GM23338 (cell line): ENCODE data around the gene UBASH3A. TPM values are rescaled to one million over a fixed set of nuclear protein-coding genes. Genes with fewer than 3 reads are reported as not detected.

Experiments
- ATAC-seq: fragments of 200-7000 bp; cut with Tn5 transposase; 3 replicates; pipeline ENCODE4 v1.9.1; 2020
- DNase-seq: peaks from one replicate; pipeline ENCODE4 v3.0.0-alpha.2; 2015; ENCODE audit warnings: low spot score
- H2AFZ ChIP-seq: fragments of 200-600 bp; sonication (generic); 2 replicates; pipeline ENCODE4 v1.8.0; 2016; ENCODE audit warnings: antibody characterized with exemption, mild to moderate bottlenecking, moderate library complexity
- H3F3A ChIP-seq: fragments of 200-600 bp; sonication (generic); replicated peaks from 2 replicates; pipeline ENCODE4 v1.8.0; 2017; ENCODE audit warnings: antibody characterized with exemption, mixed run types, low read depth
- H3K27ac ChIP-seq: fragments of 200-600 bp; sonication (generic); 2 replicates; pipeline ENCODE4 v1.6.1; 2016; ENCODE audit warnings: low read depth
- H3K27me3 ChIP-seq: fragments of 200-600 bp; sonication (generic); 2 replicates; pipeline ENCODE4 v1.8.0; 2016; ENCODE audit warnings: mild to moderate bottlenecking, mixed run types, moderate library complexity; ENCODE audit not compliant: insufficient read depth
- H3K36me3 ChIP-seq: fragments of 200-600 bp; sonication (generic); 2 replicates; pipeline ENCODE4 v1.8.0; 2016; ENCODE audit warnings: mild to moderate bottlenecking; ENCODE audit not compliant: insufficient read depth
- H3K4me1 ChIP-seq: fragments of 200-600 bp; sonication (generic); 2 replicates; pipeline ENCODE4 v1.8.0; 2016; ENCODE audit warnings: mild to moderate bottlenecking, moderate library complexity; ENCODE audit not compliant: insufficient read depth
- H3K4me2 ChIP-seq: fragments of 200-600 bp; sonication (generic); 2 replicates; pipeline ENCODE4 v1.7.1; 2017; ENCODE audit warnings: mixed run types
- H3K4me3 ChIP-seq: fragments of 200-600 bp; sonication (generic); 2 replicates; pipeline ENCODE4 v1.6.1; 2016; ENCODE audit warnings: mixed run types
- H3K79me2 ChIP-seq: fragments of 200-600 bp; sonication (generic); replicated peaks from 2 replicates; pipeline ENCODE4 v1.8.0; 2017; ENCODE audit warnings: mild to moderate bottlenecking; ENCODE audit not compliant: insufficient read depth
- H3K9me2 ChIP-seq: fragments of 200-600 bp; sonication (generic); 2 replicates; pipeline ENCODE4 v1.8.0; 2017; ENCODE audit not compliant: insufficient read depth
- H4K20me1 ChIP-seq: fragments of 200-600 bp; sonication (generic); replicated peaks from 2 replicates; pipeline ENCODE4 v1.8.0; 2017; ENCODE audit warnings: mild to moderate bottlenecking; ENCODE audit not compliant: insufficient read depth
- H3K27ac Mint-ChIP-seq: 2 replicates; pipeline ENCODE4 v1.8.0; 2020; ENCODE audit warnings: inconsistent platforms, mild to moderate bottlenecking, moderate library complexity, mixed read lengths
- H3K27me3 Mint-ChIP-seq: 3 replicates; pipeline ENCODE4 v1.8.0; 2022; ENCODE audit warnings: low read depth, mild to moderate bottlenecking, moderate library complexity, mixed read lengths, inconsistent platforms; ENCODE audit not compliant: insufficient read depth, poor library complexity
- H3K36me3 Mint-ChIP-seq: 3 replicates; pipeline ENCODE4 v1.8.0; 2021; ENCODE audit warnings: low read depth, mild to moderate bottlenecking, inconsistent platforms, moderate library complexity, mixed read lengths
- H3K4me1 Mint-ChIP-seq: 3 replicates; pipeline ENCODE4 v1.8.0; 2020; ENCODE audit warnings: mild to moderate bottlenecking, inconsistent platforms, mixed read lengths
- H3K4me3 Mint-ChIP-seq: 3 replicates; pipeline ENCODE4 v1.8.0; 2021; ENCODE audit warnings: moderate library complexity, mild to moderate bottlenecking, inconsistent platforms, mixed read lengths
- H3K9me3 Mint-ChIP-seq: 3 replicates; pipeline ENCODE4 v1.8.0; 2020; ENCODE audit warnings: moderate library complexity, mild to moderate bottlenecking, inconsistent platforms, mixed read lengths
- EZH2phosphoT487 ChIP-seq: fragments of 200-600 bp; sonication (generic); IDR thresholded peaks from one replicate; pipeline ENCODE4 v1.8.1; 2018; ENCODE audit warnings: antibody characterized with exemption; ENCODE audit not compliant: unreplicated experiment
- NANOG ChIP-seq: IDR thresholded peaks from 2 replicates; pipeline ENCODE4 v1.6.1; 2016; ENCODE audit warnings: antibody characterized with exemption, borderline replicate concordance
- STAT1 ChIP-seq: IDR thresholded peaks from one replicate; pipeline ENCODE4 v1.6.1; 2016; ENCODE audit warnings: antibody characterized with exemption; ENCODE audit not compliant: unreplicated experiment
- ZNF114 ChIP-seq: fragments of 250-450 bp; sonication (Bioruptor Pico); IDR thresholded peaks from 2 replicates; pipeline ENCODE4 v1.5.0; 2020; ENCODE audit warnings: mild to moderate bottlenecking, moderate library complexity
- ZNF331 ChIP-seq: fragments of 250-450 bp; sonication (Bioruptor Pico); IDR thresholded peaks from 2 replicates; pipeline ENCODE4 v1.5.0; 2020; ENCODE audit warnings: low read depth, mild to moderate bottlenecking, moderate library complexity
- polyA plus RNA-seq: library from polyadenylated mRNA; unstranded; fragments of >200 nt; fragmentation: Nextera tagmentation; extraction: Ambion mirVana; gene quantifications from 2 replicates; pipeline ENCODE4 v1.2.1, GENCODE V29; 2016
- total RNA-seq: library from RNA; depleted of rRNA; stranded (reverse); fragments of >200 nt; shearing (Covaris generic); gene quantifications from 2 replicates; pipeline ENCODE4 v1.2.3, GENCODE V29; 2014
- TF ChIP-seq, protein P1 (sequence below), 2 experiments: fragments of 200-600 bp in 1 of 2; sonication (generic) in 1 of 2; conservative IDR thresholded peaks; 2 replicates each; pipeline versions ENCODE4 v1.5.1 to v1.6.1; 2016 to 2017; ENCODE audit warnings: antibody characterized with exemption in 2 of 2, low read depth in 2 of 2, mild to moderate bottlenecking in 2 of 2, moderate library complexity in 1 of 2
- TF ChIP-seq, protein P2 (sequence below): fragments of 250-450 bp; sonication (Bioruptor Pico); IDR thresholded peaks from 2 replicates; pipeline ENCODE4 v1.5.0; 2020; ENCODE audit warnings: mild to moderate bottlenecking, moderate library complexity
- TF ChIP-seq, protein P3 (sequence below): IDR thresholded peaks from 2 replicates; pipeline ENCODE4 v1.6.1; 2016; ENCODE audit warnings: antibody characterized with exemption

Gene UBASH3A
- total and polyA plus RNA-seq, 2 experiments from 2014 or later = not detected

DNA sequence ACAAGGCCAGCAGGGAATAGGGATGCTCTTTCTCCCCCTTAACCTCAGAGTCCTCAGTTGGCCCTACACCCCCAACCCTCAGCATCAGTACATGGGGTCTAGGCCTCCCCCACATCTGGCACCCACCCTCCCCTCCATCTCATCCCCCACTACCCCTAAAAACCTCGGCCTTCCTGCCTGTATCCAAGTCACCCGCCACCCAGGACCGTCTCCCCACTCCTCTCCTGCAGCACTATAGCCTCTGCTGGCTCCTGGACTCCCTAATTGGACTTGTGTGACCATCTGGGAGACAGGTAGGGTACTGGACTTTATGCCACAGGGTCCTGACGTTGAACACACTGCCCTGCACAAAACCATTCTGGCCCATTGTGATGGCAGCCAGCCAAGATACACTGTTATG lies 86.3 kb downstream of the UBASH3A start (continued):
- TF ChIP-seq, protein P1, sequence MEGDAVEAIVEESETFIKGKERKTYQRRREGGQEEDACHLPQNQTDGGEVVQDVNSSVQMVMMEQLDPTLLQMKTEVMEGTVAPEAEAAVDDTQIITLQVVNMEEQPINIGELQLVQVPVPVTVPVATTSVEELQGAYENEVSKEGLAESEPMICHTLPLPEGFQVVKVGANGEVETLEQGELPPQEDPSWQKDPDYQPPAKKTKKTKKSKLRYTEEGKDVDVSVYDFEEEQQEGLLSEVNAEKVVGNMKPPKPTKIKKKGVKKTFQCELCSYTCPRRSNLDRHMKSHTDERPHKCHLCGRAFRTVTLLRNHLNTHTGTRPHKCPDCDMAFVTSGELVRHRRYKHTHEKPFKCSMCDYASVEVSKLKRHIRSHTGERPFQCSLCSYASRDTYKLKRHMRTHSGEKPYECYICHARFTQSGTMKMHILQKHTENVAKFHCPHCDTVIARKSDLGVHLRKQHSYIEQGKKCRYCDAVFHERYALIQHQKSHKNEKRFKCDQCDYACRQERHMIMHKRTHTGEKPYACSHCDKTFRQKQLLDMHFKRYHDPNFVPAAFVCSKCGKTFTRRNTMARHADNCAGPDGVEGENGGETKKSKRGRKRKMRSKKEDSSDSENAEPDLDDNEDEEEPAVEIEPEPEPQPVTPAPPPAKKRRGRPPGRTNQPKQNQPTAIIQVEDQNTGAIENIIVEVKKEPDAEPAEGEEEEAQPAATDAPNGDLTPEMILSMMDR (conservative IDR thresholded peaks at IDR 0.05; ENCODE audit: low read depth in 2 of 2) = no peak
- TF ChIP-seq NANOG = no peak
- TF ChIP-seq EZH2phosphoT487 = no peak
- no peak for TF ChIP-seq ZNF331

DNA sequence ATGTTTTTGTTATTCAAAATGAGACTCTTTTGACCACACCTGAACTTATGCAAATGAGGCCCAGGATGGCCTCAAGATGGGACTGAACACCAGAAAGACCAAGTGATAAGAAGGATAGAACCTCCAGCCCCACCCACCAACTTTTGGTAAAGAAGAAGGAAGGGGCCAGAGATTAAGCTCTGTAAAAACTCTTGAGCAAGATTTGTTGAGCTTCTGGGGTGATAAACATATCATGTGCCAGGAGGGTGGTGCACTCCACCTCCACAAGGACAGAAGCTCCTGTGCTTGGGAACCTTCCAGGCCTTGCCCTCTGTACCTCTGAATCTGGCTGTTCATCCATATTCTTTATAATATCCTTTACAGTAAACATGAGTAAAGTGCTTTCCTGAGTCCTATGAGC lies 87.0 kb downstream of the UBASH3A start:
- Mint-ChIP-seq H3K4me3 (no peak overlapping the region), H3K27me3 (peaks cover 12% of the 10 kb centered on the region), H3K9me3 (no peaks in the 10 kb centered on the region), H3K27ac (no peak overlapping the region), H3K36me3 (no peaks in the 10 kb centered on the region), H3K4me1 (peaks cover 12% of the 10 kb centered on the region)
- Histone ChIP-seq H3K27ac (no peak overlapping the region), H3K79me2 (no peaks in the 10 kb centered on the region), H3K4me2 (no peak overlapping the region), H3K9me2 (peaks cover 19% of the 10 kb centered on the region; the same call in 1 of the 2 replicates), H3K4me1 (no peaks in the 10 kb centered on the region; the same call in 1 of the 2 replicates), H3K36me3 (no peaks in the 10 kb centered on the region), H4K20me1 (no peaks in the 10 kb centered on the region), H3F3A (0 out of 2 replicates have a peak, but pooled peaks cover 6% of the 10 kb centered on the region), H3K27me3 (no peaks in the 10 kb centered on the region), H3K4me3 (no peak overlapping the region), H2AFZ (no peak overlapping the region)
- ATAC-seq (no peak), DNase-seq (no peak)
- TF ChIP-seq STAT1 (no peak), NANOG (no peak), ZNF114 (CRISPR knock-in tag) (no peak)
- TF ChIP-seq, protein P2, sequence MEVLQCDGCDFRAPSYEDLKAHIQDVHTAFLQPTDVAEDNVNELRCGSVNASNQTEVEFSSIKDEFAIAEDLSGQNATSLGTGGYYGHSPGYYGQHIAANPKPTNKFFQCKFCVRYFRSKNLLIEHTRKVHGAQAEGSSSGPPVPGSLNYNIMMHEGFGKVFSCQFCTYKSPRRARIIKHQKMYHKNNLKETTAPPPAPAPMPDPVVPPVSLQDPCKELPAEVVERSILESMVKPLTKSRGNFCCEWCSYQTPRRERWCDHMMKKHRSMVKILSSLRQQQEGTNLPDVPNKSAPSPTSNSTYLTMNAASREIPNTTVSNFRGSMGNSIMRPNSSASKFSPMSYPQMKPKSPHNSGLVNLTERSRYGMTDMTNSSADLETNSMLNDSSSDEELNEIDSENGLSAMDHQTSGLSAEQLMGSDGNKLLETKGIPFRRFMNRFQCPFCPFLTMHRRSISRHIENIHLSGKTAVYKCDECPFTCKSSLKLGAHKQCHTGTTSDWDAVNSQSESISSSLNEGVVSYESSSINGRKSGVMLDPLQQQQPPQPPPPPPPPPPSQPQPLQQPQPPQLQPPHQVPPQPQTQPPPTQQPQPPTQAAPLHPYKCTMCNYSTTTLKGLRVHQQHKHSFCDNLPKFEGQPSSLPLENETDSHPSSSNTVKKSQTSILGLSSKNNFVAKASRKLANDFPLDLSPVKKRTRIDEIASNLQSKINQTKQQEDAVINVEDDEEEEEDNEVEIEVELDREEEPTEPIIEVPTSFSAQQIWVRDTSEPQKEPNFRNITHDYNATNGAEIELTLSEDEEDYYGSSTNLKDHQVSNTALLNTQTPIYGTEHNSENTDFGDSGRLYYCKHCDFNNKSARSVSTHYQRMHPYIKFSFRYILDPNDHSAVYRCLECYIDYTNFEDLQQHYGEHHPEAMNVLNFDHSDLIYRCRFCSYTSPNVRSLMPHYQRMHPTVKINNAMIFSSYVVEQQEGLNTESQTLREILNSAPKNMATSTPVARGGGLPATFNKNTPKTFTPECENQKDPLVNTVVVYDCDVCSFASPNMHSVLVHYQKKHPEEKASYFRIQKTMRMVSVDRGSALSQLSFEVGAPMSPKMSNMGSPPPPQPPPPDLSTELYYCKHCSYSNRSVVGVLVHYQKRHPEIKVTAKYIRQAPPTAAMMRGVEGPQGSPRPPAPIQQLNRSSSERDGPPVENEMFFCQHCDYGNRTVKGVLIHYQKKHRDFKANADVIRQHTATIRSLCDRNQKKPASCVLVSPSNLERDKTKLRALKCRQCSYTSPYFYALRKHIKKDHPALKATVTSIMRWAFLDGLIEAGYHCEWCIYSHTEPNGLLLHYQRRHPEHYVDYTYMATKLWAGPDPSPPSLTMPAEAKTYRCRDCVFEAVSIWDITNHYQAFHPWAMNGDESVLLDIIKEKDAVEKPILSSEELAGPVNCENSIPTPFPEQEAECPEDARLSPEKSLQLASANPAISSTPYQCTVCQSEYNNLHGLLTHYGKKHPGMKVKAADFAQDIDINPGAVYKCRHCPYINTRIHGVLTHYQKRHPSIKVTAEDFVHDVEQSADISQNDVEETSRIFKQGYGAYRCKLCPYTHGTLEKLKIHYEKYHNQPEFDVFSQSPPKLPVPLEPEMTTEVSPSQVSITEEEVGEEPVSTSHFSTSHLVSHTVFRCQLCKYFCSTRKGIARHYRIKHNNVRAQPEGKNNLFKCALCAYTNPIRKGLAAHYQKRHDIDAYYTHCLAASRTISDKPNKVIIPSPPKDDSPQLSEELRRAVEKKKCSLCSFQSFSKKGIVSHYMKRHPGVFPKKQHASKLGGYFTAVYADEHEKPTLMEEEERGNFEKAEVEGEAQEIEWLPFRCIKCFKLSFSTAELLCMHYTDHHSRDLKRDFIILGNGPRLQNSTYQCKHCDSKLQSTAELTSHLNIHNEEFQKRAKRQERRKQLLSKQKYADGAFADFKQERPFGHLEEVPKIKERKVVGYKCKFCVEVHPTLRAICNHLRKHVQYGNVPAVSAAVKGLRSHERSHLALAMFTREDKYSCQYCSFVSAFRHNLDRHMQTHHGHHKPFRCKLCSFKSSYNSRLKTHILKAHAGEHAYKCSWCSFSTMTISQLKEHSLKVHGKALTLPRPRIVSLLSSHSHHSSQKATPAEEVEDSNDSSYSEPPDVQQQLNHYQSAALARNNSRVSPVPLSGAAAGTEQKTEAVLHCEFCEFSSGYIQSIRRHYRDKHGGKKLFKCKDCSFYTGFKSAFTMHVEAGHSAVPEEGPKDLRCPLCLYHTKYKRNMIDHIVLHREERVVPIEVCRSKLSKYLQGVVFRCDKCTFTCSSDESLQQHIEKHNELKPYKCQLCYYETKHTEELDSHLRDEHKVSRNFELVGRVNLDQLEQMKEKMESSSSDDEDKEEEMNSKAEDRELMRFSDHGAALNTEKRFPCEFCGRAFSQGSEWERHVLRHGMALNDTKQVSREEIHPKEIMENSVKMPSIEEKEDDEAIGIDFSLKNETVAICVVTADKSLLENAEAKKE (CRISPR knock-in tag) = no peak
- TF ChIP-seq, protein P3, sequence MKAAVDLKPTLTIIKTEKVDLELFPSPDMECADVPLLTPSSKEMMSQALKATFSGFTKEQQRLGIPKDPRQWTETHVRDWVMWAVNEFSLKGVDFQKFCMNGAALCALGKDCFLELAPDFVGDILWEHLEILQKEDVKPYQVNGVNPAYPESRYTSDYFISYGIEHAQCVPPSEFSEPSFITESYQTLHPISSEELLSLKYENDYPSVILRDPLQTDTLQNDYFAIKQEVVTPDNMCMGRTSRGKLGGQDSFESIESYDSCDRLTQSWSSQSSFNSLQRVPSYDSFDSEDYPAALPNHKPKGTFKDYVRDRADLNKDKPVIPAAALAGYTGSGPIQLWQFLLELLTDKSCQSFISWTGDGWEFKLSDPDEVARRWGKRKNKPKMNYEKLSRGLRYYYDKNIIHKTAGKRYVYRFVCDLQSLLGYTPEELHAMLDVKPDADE = no peak
